ENCODE measurements around the gene CRYAB. TPM values are rescaled to one million over a fixed set of nuclear protein-coding genes. Genes with fewer than 3 reads are reported as not detected.
A peak's percentile ranks its signal among the peaks of the same experiment; 100 is the strongest.

CRYAB gene
- polyA plus RNA-seq, 2 of the 4 experiments (the other 2 are of a cell fraction) = 1.1 to 25.3 TPM

- TF ChIP-seq ZSCAN20 (CRISPR knock-in tag; IDR thresholded peaks at IDR 0.05) (no peak), BHLHE40 (IDR thresholded peaks at IDR 0.05; ENCODE audit: low read depth, low read length) (no peak), JUNB (IDR thresholded peaks at IDR 0.05) (0 out of 2 replicates have a peak, but pooled peaks have one; percentile 36), CHD2 (IDR thresholded peaks at IDR 0.05; ENCODE audit: low read length, partially characterized antibody) (no peak), NPAS2 (CRISPR knock-in tag; IDR thresholded peaks at IDR 0.05; ENCODE audit: borderline replicate concordance) (no peak), EP300 (IDR thresholded peaks at IDR 0.05) (0 out of 5 replicates have a peak, but pooled peaks of 1 of the 2 experiments have one; percentile 16), HOXB5 (CRISPR knock-in tag; IDR thresholded peaks at IDR 0.05) (no peak), KDM1A (IDR thresholded peaks at IDR 0.05; ENCODE audit: low read depth) (no peak), MAZ (IDR thresholded peaks at IDR 0.05; ENCODE audit: borderline replicate concordance, low read depth, low read length) (no peak), REST (IDR thresholded peaks at IDR 0.05) (no peak), JUN (IDR thresholded peaks at IDR 0.05) (no peak), FOSL2 (IDR thresholded peaks at IDR 0.05) (no peak), FOSL2 (CRISPR knock-in tag; IDR thresholded peaks at IDR 0.05) (peak; percentile 52), HES2 (IDR thresholded peaks at IDR 0.05) (no peak), POLR2AphosphoS2 (conservative IDR thresholded peaks at IDR 0.05; ENCODE audit: low read length) (no peak), FOXS1 (CRISPR knock-in tag; IDR thresholded peaks at IDR 0.05) (no peak), TFCP2L1 (CRISPR knock-in tag; IDR thresholded peaks at IDR 0.05) (no peak), E2F6 (IDR thresholded peaks at IDR 0.05; ENCODE audit: borderline replicate concordance, low read depth) (no peak)
- no peak for FAIRE-seq
- Histone ChIP-seq H3K4me3 (no peak overlapping the region), H3K9me3 (no peaks in the 10 kb centered on the region), H3K27ac (peak overlapping the region; percentile 83 to 85), H3K4me1 (peaks cover 54% of the 10 kb centered on the region), H3K4me2 (peak overlapping the region; percentile 81)
- ATAC-seq = peak; percentile 72 to 76
- peak in 1 of 2 experiments; percentile 57 for DNase-seq (ENCODE audit: low read depth in 1 of 2, low spot score in 1 of 2)
- ChIA-PET CTCF (interaction anchor here (0.9 to 4.7 kb wide), 8 partner anchors 10 to 169 kb away, joined by 3 to 31 read pairs (median 6); no protein-coding TSS in a partner anchor), POLR2A (interaction anchor here (1.2 to 2.1 kb wide), 2 partner anchors 10 to 18 kb away, joined by 3 to 9 read pairs; no protein-coding TSS in a partner anchor)
- WGBS (ENCODE audit: missing lambda C conversion rate) = 11% methylated on average over 5 of the region's 5 CpGs
Measured at GRCh38 chr11:111944651-111945051, 33.1 kb upstream of the CRYAB start.

GRCh38 chr11:111944139-111944538 is 32.6 kb upstream of the CRYAB start:
- no peak overlapping the region for H3K4me3 ChIP-seq
- WGBS (ENCODE audit: missing lambda C conversion rate) = 39% methylated on average over 3 of the region's 3 CpGs
- H3K4me2 ChIP-seq = peak overlapping the region; percentile 81
- peaks cover 59% of the 10 kb centered on the region for H3K4me1 ChIP-seq
- CTCF ChIA-PET = interaction anchor here (1.4 to 4.7 kb wide), 6 partner anchors 9 to 38 kb away, joined by 4 to 31 read pairs (median 8); no protein-coding TSS in a partner anchor
- FAIRE-seq = no peak
- POLR2A ChIA-PET = interaction anchor here (1.2 to 2.1 kb wide), 2 partner anchors 11 to 18 kb away, joined by 3 to 9 read pairs; no protein-coding TSS in a partner anchor
- TF ChIP-seq CEBPB (IDR thresholded peaks at IDR 0.05) = peak; percentile 61 to 69; a peak in 3 of 4 replicates
- no peak for TF ChIP-seq HDAC2 (IDR thresholded peaks at IDR 0.05)
- TF ChIP-seq MAFK (IDR thresholded peaks at IDR 0.05; ENCODE audit: partially characterized antibody) = no peak
- no peak for TF ChIP-seq HES2 (IDR thresholded peaks at IDR 0.05)
- no peak for TF ChIP-seq HMGXB4 (CRISPR knock-in tag; IDR thresholded peaks at IDR 0.05; ENCODE audit: borderline replicate concordance)
- H3K9me3 ChIP-seq = no peaks in the 10 kb centered on the region
- DNase-seq (ENCODE audit: low read depth in 1 of 2, low spot score in 1 of 2) = peak in 1 of 2 experiments; percentile 53
- ATAC-seq = peak; percentile 57 to 70; a peak in 5 of 6 replicates
- H3K27ac ChIP-seq = peak overlapping the region; percentile 83 to 85

Measured in A549 (cell line).